ENCODE measurements around the gene DOK6. TPM values are rescaled to one million over a fixed set of nuclear protein-coding genes. Genes with fewer than 3 reads are reported as not detected.
"Not testable (repeated sequence)": the region's sequence is repeated elsewhere in the genome, so short reads cannot be mapped to it uniquely, and the experiment has no call there.

Gene DOK6
- total RNA-seq, 1 donor from 2014 or later, result 19.7 TPM

DNA sequence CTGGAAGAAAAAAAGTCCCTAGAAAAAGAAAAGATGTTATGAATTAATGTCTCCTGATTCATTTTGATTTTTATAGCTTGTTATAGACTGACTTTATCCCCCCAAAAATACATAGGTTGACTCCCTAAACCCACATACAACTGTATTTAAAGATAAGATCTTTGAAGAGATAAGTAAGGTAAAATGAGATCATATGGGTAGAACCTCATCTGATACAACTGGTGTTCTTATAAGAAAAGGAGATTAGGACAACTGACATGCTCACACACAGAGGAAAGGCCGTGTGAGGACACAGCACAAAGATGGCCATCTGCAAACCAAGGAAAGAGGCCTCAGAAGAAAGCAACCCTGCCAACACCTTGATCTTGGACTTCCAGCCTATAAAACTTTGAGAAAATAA, 429.5 kb downstream of the DOK6 start:
- Mint-ChIP-seq H3K9me3 (ENCODE audit: unreplicated experiment) (no peaks in the 10 kb centered on the region), H3K27ac (ENCODE audit: unreplicated experiment) (no peak overlapping the region), H3K4me1 (ENCODE audit: low read depth, unreplicated experiment) (no peaks in the 10 kb centered on the region), H3K36me3 (ENCODE audit: unreplicated experiment) (no peaks in the 10 kb centered on the region), H3K4me3 (ENCODE audit: unreplicated experiment) (no peak overlapping the region), H3K27me3 (ENCODE audit: unreplicated experiment) (no peaks in the 10 kb centered on the region)
- TF ChIP-seq CTCF (IDR thresholded peaks at IDR 0.05; ENCODE audit: partially characterized antibody, unreplicated experiment), result no peak
- DNase-seq, result no peak

- not testable (repeated sequence) for H3K4me1 Mint-ChIP-seq (ENCODE audit: low read depth, unreplicated experiment); DNase-seq; H3K4me3 Mint-ChIP-seq (ENCODE audit: unreplicated experiment); H3K9me3 Mint-ChIP-seq (ENCODE audit: unreplicated experiment); H3K36me3 Mint-ChIP-seq (ENCODE audit: unreplicated experiment); H3K27me3 Mint-ChIP-seq (ENCODE audit: unreplicated experiment); H3K27ac Mint-ChIP-seq (ENCODE audit: unreplicated experiment)
Measured at GRCh38 chr18:69834980-69835379, 434.3 kb downstream of the DOK6 start.

DNA sequence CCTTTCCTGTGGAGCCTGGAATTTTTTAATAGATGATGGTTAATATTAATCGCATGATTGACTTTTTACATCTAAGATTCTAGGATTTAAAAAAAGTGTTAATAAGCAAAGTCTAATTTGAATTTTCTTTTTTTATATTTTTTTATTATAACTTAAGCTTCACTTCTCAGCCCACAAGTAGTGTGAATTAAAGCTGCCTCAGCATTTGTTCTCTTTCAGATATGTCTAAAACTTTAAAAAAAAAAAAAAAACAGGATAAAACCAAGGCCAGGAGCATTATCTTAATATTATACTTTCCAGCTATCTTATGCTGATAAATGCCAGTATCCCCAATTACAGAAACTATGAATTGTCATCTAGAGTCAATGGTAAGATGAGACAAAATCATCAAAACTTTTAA, 437.3 kb downstream of the DOK6 start:
- Mint-ChIP-seq H3K27me3 (ENCODE audit: unreplicated experiment) (peaks cover 3% of the 10 kb centered on the region), H3K9me3 (ENCODE audit: unreplicated experiment) (no peaks in the 10 kb centered on the region), H3K27ac (ENCODE audit: unreplicated experiment) (no peak overlapping the region), H3K4me3 (ENCODE audit: unreplicated experiment) (no peak overlapping the region), H3K4me1 (ENCODE audit: low read depth, unreplicated experiment) (no peaks in the 10 kb centered on the region), H3K36me3 (ENCODE audit: unreplicated experiment) (no peaks in the 10 kb centered on the region)
- TF ChIP-seq CTCF (IDR thresholded peaks at IDR 0.05; ENCODE audit: partially characterized antibody, unreplicated experiment), result no peak
- DNase-seq, result no peak

DNA sequence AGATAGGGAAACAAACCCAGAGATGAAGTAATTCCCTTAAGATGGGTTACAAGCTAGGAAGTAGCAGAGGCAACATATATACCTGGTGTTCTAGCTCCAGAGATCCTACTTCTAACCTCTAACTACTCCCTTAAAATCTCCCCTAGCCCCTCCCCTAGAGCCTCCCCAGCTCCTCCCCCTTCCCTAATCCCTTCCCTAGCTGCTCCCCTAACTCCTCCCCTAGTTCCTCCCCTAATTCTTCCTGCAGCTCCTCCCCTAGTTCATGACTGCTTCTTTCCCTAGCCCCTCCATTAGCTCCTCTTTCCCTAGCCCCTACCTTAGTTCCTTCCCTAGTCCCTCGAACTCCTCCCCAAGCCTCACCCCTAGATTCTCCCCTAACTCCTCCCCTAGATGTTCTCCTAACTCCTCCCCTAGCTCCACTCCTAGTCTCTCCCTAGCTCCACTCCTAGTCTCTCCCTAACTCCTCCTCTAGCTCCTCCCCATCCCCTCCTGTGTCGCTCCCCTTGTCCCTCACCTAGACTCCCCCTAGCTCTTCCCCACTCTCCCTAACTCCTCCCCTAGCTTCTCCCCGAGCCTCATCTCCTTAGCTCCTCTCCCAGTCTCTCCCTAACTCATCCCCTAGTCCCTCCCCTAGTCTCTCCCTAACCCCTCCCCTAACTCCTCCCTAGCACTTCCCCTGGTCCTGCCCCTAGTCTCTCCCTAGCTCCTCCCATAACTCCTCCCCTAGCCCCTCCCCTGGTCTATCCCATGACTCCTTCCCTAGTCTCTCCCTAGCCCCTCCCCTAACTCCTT, 438.1 kb downstream of the DOK6 start:
- H3K4me3 Mint-ChIP-seq (ENCODE audit: unreplicated experiment), result no peak overlapping the region
- peaks cover 3% of the 10 kb centered on the region for H3K27me3 Mint-ChIP-seq (ENCODE audit: unreplicated experiment)
- DNase-seq, result no peak
- TF ChIP-seq CTCF (IDR thresholded peaks at IDR 0.05; ENCODE audit: partially characterized antibody, unreplicated experiment), result no peak
- no peaks in the 10 kb centered on the region for H3K4me1 Mint-ChIP-seq (ENCODE audit: low read depth, unreplicated experiment)
- no peaks in the 10 kb centered on the region for H3K9me3 Mint-ChIP-seq (ENCODE audit: unreplicated experiment)
- H3K27ac Mint-ChIP-seq (ENCODE audit: unreplicated experiment), result no peak overlapping the region
- no peaks in the 10 kb centered on the region for H3K36me3 Mint-ChIP-seq (ENCODE audit: unreplicated experiment)

- Mint-ChIP-seq H3K36me3 (ENCODE audit: unreplicated experiment) (no peaks in the 10 kb centered on the region), H3K4me3 (ENCODE audit: unreplicated experiment) (no peak overlapping the region), H3K27me3 (ENCODE audit: unreplicated experiment) (peaks cover 3% of the 10 kb centered on the region), H3K27ac (ENCODE audit: unreplicated experiment) (no peak overlapping the region), H3K4me1 (ENCODE audit: low read depth, unreplicated experiment) (no peaks in the 10 kb centered on the region), H3K9me3 (ENCODE audit: unreplicated experiment) (no peaks in the 10 kb centered on the region)
- TF ChIP-seq CTCF (IDR thresholded peaks at IDR 0.05; ENCODE audit: partially characterized antibody, unreplicated experiment), result no peak
- DNase-seq, result no peak
Measured at GRCh38 chr18:69839497-69839896, 438.8 kb downstream of the DOK6 start.
